Choroid plexus epithelial cell (primary cell): ENCODE data around the gene ASF1B.

ENCODE experiments used
- DNase-seq: peaks from one replicate; pipeline ENCODE4 v3.0.0-alpha.2; 2010; ENCODE audit warnings: low read depth
- H3K4me3 ChIP-seq: 2 replicates; pipeline ENCODE4 v1.5.1; 2011; ENCODE audit warnings: low read depth, mild to moderate bottlenecking, control low read depth, low read length, moderate library complexity
- CTCF ChIP-seq: conservative IDR thresholded peaks from 2 replicates; pipeline ENCODE4 v1.5.1; 2011; ENCODE audit warnings: low read depth, mild to moderate bottlenecking, control low read depth, inconsistent platforms, low read length, moderate library complexity

Gene ASF1B

GRCh38 chr19:14097532-14098151 is 38.7 kb downstream of the ASF1B start:
- DNase-seq, result no peak
- H3K4me3 ChIP-seq, result no peak overlapping the region
- peak; percentile 38 for TF ChIP-seq CTCF

GRCh38 chr19:14096272-14096992 is 40.0 kb downstream of the ASF1B start:
- TF ChIP-seq CTCF, result peak; percentile 45
- no peak for DNase-seq
- no peak overlapping the region for H3K4me3 ChIP-seq

- TF ChIP-seq CTCF, result no peak
- H3K4me3 ChIP-seq, result no peak overlapping the region
- no peak for DNase-seq
Measured at GRCh38 chr19:14094854-14095253, 41.5 kb downstream of the ASF1B start.

GRCh38 chr19:14093117-14093823 is 43.1 kb downstream of the ASF1B start:
- no peak overlapping the region for H3K4me3 ChIP-seq
- DNase-seq, result no peak
- no peak for TF ChIP-seq CTCF

GRCh38 chr19:14091813-14092462 is 44.5 kb downstream of the ASF1B start:
- TF ChIP-seq CTCF, result no peak
- peak overlapping the region; percentile 64 for H3K4me3 ChIP-seq
- no peak for DNase-seq

- TF ChIP-seq CTCF, result peak; percentile 33
- peak; percentile 59 for DNase-seq
- H3K4me3 ChIP-seq, result peak overlapping the region; percentile 64
Measured at GRCh38 chr19:14091081-14091812, 45.1 kb downstream of the ASF1B start.
